Measurements from ENCODE around the gene SHFL.

SHFL gene

DNA sequence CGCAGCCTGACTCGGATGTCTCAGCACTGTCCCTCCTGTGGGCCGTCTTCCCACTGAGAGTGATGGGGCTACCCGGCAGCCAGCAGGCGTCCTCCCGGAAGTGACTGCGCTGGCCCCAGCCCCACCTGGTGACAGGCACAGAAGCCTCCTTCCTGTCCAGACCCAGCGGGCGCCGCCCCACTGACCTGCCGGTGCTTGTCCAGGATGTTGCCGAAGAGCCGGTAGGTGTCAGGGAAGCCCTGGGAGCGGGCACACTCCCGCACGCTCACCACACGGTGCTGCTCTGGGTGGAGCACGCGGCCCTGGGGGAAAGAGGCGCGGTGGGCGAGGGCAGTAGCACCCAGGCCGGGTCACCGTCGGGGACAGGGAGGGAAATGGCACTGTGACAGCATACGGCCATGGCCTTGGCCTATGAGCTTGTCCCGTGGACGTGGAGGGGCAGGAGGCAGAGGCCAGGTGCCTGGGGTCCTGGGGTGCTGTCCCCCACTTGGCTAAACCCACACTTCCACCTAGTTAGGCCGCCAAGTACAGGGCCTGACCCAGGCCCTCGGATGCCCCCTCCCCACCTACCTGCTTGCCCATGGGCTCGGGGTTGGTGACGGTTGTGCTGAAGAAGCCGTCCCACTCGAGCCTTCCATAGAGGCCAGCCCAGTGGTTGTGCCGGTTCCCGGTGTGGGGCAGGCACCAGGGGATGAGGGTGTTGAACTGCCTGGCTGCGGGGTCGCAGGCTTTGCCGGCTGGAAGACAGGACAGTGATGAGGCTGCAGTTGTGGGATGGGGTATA is 49.6 kb downstream of the SHFL start:
- DNase-seq: no peak

DNA sequence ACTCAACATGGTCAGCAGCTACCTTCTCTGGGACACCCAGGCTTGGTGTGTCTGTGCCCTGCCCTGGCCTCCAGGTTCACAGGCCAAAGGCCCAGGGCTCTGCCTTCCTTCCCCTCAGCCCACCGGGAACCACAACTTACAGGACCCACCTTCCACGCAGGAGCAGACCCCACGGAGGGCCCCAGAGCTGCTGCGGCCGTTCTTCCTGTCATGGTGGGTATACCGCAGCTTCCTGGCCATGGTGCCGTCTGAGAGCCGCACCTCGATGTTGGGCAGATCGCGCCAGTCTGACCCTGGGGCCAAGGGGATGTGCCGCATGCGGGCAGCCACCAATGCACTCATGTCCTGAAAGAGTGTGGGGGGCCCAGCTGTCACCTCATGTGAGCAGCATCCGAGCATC is 50.8 kb downstream of the SHFL start:
- DNase-seq: no peak

DNA sequence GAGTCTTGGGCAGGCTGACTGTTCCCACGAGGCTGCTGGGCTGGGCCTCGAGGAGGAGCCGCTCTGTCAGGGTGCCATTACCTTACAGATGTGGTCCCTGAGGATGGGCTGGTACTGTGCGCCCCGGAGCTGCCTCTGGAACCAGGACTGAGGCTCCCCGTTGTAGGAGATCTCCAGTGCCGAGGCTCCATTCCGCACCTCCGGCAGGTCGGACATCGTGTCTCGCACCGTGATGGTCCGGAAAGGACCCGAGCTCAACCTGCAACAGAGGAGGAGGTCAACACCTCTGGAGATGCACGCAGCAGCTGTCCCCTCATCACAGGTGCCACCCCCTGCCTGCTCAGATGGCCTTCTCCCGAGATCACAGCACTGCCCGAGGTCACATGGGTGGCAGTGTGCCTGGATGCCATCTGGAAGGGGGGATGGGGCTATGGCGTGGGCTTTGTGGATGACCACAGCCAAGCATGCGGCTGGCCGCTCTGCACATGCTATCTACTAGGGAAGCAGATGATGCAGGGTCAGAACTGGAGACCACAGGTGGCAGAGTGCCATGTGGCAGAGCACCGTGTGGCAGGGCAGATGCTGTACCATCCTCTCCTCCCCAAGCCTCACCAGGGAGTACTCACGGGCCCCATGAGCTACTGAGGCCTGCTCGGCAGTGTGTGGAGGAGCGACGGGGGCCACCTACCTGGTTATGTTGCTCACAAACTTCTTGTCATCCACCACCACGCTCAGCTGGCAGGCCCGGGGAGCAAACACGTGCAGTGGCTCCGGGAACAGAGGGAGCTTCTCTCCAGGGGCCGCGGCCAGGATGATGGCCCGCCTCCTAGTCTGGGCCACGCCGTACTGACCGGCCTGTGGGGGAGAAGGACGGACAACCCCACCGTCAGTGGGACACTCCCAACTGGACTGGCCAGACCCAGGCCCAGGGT is 51.9 kb downstream of the SHFL start:
- no peak for DNase-seq

DNA sequence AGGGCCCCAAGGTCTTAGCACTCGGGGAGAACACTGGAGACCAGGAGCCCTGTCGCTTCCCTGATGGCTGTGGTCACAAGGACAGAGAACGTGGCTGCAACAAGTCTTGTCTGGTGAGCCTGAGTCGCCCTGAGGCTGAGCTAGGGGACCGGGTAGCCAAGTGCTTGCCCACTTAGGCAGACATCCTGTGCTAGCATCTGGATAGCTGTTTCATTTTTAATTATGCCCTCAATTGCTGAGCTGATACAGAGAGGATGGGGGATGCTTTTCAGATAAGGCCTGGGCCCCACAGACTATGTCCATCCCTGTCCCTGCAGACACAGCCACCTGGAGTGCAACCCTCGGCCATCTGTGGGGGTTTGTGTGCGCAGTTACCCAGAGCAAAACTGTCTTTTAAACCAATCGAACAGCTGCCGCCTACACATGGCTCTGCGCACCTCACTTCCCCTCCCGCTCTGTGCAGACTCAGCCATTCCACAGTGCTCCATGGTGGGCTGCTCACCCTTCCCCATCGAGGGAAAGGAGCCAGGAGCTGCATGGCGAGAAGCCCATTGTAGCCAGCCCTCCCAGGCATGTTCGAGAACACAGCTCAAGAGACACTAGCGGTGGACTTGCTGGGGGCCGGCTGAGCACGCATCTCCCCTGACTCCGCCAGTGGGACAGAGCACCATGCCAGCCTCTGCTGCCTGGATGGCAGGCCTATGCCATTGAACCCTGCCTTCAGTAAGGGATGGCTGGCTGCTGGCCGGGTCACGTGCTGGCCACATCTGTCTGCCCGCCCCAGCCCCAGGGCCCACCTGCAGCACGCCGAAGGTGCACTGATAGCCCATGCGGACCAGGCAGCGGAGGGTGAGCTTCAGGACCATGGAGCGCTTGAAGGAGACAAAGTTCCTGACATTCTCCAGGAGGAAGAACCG is 53.0 kb downstream of the SHFL start:
- no peak for DNase-seq

DNA sequence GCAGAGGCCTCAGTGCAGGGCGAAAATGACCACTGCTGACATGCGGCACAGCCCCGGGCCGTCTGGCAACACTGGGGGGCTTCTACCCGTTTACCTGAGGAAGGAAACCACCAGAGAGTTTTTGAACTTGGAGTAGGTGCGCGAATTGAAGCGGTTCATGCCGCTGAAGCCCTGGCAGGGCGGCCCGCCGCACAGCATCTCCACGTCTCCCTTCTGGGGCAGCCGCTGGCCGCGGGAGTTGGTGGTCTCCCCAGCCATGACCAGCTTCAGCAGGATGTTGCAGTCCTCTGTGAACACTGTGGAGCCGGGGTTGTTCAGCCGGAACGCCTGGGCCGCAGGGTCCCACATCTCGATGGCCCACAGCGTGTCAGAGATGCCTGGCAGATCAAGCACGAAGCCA is 53.8 kb downstream of the SHFL start:
- DNase-seq: no peak

DNA sequence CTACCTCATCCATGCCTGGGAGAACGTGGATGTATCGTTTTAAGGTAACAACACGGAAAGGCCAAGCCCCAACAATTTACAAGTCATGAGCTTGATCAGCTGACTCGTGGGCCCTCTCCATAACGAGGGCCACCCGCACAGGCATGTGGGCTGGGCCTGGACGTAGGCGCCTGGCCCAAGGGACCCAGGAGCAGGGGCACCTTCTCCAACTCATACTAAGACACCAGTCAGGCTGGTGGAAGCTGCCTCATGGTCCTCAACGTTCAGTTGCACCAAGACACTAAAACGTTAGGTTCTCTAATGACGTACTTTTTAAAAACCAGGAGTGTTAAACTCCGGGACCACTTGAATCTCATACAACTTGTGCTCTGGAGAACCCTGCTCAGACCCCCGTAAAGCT is 55.4 kb downstream of the SHFL start:
- no peak for DNase-seq

DNA sequence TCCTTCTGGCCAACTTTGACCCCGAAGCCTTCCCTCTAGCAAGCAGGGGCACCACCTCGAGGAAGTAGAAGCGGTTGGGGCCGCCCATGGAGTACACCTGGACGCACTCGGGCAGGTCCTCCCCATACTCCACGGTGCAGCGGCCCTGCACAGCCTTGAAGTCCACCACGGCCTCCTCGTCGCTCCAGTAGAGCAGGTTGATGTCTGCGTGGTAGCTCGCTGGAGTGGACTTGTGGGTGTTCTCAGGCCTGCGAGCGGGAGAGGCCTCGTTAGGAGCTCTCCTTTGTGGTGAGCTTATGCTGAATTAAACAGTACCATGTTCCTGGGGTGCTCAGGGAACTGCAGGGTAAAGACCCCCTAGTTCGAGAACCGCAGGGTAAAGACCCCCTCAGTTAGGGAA is 55.9 kb downstream of the SHFL start:
- DNase-seq: no peak

Data from NCI-H446 (cell line).